Mucosa of rectum (tissue), 2 donors: ENCODE results near the gene DESI2.
A peak's percentile ranks its signal among the peaks of the same experiment; 100 is the strongest.

Experiments used
- H3K27ac ChIP-seq, 2 donors: one replicate each; pipeline ENCODE4 v1.7.0; 2013; ENCODE audit warnings: inconsistent platforms in 2 of 2, low read depth in 2 of 2, low read length in 2 of 2
- H3K27me3 ChIP-seq, 2 donors: one replicate each; pipeline ENCODE4 v1.7.0; 2013; ENCODE audit warnings: low read length in 2 of 2; ENCODE audit not compliant: control insufficient read depth in 2 of 2, insufficient read depth in 2 of 2
- H3K36me3 ChIP-seq, 2 donors: one replicate each; pipeline ENCODE4 v1.7.0; 2013; ENCODE audit warnings: low read length in 2 of 2; ENCODE audit not compliant: control insufficient read depth in 2 of 2, insufficient read depth in 2 of 2
- H3K4me1 ChIP-seq, 2 donors: one replicate each; pipeline ENCODE4 v1.7.0; 2013; ENCODE audit warnings: low read length in 2 of 2, mild to moderate bottlenecking in 1 of 2; ENCODE audit not compliant: control insufficient read depth in 2 of 2, insufficient read depth in 2 of 2
- H3K4me3 ChIP-seq, 2 donors: one replicate each; pipeline ENCODE4 v1.7.0; 2013; ENCODE audit warnings: low read length in 2 of 2
- H3K9ac ChIP-seq, 2 donors: one replicate each; pipeline ENCODE4 v1.7.0; 2013; ENCODE audit warnings: low read length in 2 of 2, low read depth in 1 of 2, mild to moderate bottlenecking in 1 of 2
- H3K9me3 ChIP-seq, 2 donors: one replicate each; pipeline ENCODE4 v1.7.0; 2013; ENCODE audit warnings: low read length in 2 of 2; ENCODE audit not compliant: control insufficient read depth in 2 of 2
- donor health status: healthy.
- donor health status: Normal muscosa, but diverticular disease.

DESI2 gene

DNA sequence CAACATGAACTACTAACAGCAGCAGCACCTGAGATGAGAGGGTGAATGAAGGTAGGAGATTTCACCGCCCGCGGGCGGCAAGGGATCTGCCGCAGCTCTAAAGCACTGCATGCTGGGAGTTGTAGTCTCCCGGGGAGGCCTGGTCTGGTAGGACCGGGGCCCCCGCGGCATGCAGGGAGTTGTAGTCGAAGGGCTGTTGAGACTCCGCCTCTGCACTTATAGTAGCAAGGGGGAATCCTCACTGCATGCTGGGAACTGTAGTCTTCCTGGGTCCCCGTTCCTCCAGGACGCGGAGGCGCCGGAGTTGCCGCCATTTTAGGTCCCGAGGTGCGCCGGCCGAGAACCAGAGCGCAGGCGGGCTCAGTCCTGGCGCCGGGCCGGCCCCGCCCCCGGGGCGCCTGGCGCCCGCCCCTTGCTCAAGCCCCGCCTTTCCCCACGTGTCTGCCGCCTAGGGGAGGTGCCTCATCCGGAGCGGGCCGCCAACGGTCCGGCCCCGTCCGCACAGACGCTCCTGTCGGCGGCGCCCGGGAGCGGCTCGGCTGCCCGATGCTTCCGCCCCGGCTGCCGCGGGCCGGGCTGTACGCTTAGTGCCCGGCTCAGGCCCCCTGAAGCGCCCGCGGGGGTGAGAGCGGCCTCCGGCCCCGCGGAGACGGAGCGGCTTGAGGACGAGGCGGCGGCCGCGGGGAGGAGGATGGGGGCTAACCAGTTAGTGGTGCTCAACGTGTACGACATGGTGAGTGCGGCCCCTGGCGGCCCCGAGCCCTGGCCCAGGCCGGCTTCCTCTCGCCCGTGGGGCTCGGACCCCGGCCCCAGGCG is at the start of gene DESI2:
Gene DESI2, plus strand, starts transcription at position 504 of the 816 bp plus-strand sequence. Its CDS starts 188 bp downstream, at position 692.
- H3K9ac ChIP-seq: peak within 1 kb of the TSS; percentile 88 to 92
- peaks cover 0 to 6% of the 10 kb centered on the region in 2 donors for H3K36me3 ChIP-seq
- H3K9me3 ChIP-seq: no peaks in the 10 kb centered on the region
- no peaks in the 10 kb centered on the region for H3K27me3 ChIP-seq
- peak within 1 kb of the TSS; percentile 86 to 94 for H3K4me3 ChIP-seq
- H3K27ac ChIP-seq: peak within 1 kb of the TSS; percentile 88 to 89
- H3K4me1 ChIP-seq: peaks cover 10 to 27% of the 10 kb centered on the region in 2 donors

DNA sequence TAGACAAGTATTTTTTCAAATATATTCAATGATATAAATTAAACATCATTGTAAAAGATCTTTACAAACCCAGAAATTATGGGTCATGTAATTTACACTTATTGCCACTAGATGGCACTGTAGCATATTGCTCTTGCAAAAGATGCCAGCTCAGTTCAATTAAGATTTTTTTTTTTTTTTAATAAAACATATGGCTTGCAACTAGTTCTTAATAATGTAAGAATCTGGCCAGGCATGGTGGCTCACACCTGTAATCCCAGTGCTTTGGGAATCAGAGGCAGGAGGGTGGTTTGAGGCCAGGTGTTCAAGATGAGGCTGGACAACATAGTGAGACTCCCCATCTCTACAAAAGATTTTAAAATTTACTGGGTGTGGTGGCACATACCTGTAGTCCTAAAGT is 49.4 kb upstream of the DESI2 start:
- Histone ChIP-seq H3K36me3 (no peaks in the 10 kb centered on the region), H3K4me1 (no peaks in the 10 kb centered on the region), H3K27me3 (no peaks in the 10 kb centered on the region), H3K9ac (no peak overlapping the region), H3K4me3 (no peak overlapping the region), H3K9me3 (no peaks in the 10 kb centered on the region), H3K27ac (no peak overlapping the region)

DNA sequence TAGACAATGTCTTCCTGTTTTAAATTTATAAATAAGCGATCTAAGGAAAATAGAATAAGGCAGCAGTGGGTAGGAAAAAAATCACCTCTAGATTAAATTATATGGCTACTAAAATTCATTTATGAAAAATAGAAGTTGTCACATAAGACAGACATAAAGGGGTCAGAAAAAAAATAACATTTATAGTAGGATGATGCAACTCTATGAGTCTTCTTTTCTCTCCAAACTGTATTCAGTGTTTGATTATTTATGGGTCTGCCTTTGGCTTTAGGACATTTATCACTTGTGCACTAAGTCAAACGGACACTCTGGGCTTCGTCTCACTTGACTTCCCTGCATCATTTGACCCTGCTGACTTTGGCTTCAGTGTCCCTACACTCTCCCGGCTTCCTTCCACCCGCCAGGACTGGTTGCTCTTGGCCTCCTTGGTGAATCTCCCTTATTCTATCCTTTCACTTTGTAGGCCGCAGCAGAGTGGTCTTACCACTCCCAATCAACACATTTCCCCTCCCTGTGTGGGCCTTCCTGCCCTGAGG is 47.0 kb upstream of the DESI2 start:
- no peaks in the 10 kb centered on the region for H3K36me3 ChIP-seq
- H3K27ac ChIP-seq: no peak overlapping the region
- no peak overlapping the region for H3K4me3 ChIP-seq
- H3K9me3 ChIP-seq: no peaks in the 10 kb centered on the region
- H3K27me3 ChIP-seq: no peaks in the 10 kb centered on the region
- no peak overlapping the region for H3K9ac ChIP-seq
- H3K4me1 ChIP-seq: no peaks in the 10 kb centered on the region

DNA sequence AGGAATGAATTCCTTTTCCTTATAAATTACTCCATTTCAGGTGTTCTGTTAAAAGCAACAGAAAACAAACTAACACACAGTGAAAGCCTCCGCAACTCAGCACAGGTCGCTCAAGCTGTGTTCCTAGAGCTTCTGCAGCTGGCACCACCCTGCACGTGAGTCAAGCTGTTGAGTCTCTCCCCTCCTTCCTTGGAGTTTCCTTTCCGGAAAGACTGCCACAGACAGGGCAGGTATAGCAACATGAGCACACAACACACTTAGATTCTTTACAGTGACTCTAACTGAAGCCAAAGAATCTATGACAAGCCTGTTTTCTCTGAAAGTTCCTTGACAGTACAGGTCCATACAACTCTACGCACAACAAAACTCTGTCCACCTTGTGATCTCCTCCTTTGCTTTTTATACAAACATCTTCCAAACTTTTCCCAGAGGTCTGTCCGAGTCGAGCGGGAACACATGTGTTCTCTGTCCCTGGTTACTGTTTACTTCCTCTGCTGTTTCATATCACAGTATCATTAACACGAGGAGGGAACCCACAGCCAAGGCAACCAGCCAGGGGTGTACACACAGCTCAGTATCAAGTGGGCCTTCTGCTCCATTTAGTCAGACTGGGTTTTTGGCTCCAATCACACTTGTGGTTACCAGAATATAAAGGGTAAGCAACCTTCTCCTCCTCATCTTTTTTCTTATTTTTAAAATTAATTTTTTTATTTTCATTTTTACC is 38.7 kb upstream of the DESI2 start:
- Histone ChIP-seq H3K36me3 (no peaks in the 10 kb centered on the region), H3K4me3 (no peak overlapping the region), H3K9ac (no peak overlapping the region), H3K27me3 (no peaks in the 10 kb centered on the region), H3K9me3 (no peaks in the 10 kb centered on the region), H3K27ac (no peak overlapping the region), H3K4me1 (no peaks in the 10 kb centered on the region)

DNA sequence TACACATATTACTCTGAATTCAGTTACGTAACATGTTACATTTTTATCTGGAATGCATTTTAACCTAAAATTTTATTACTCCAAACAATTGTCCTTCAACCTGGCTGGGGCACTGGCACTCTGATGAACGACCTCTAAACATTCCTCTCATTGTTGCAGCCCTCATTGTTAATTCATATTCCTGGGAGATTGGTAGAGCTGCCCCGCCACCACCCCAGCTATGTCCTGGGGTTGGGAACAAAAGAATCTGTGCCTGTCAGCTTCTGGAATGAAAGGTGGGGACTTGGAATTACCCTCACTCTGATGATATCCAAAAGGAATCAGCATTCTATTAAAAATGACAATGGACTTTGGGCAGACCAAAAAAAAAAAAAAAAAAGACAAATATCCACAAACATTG is 38.0 kb upstream of the DESI2 start:
- Histone ChIP-seq H3K36me3 (no peaks in the 10 kb centered on the region), H3K4me1 (no peaks in the 10 kb centered on the region), H3K9ac (no peak overlapping the region), H3K27ac (no peak overlapping the region), H3K9me3 (no peaks in the 10 kb centered on the region), H3K27me3 (no peaks in the 10 kb centered on the region), H3K4me3 (no peak overlapping the region)

DNA sequence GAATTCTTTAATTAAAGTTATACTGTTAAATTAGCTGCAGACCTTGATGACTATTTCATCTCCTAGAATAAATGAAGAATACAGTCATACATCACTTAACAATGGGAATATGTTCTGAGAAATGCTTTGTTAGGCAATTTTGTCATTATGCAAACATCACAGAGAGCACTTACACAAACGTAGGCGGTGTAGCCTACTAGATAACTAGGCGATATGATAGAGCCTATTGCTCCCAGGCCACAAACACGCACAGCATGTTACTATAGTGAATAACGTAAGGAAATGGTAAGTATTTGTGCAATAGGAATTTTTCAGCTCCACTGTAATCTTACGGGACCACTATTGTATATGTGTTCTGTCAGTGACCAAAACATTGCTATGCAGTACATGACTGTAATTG is 37.6 kb upstream of the DESI2 start:
- H3K27me3 ChIP-seq: no peaks in the 10 kb centered on the region
- H3K4me1 ChIP-seq: no peaks in the 10 kb centered on the region
- H3K9ac ChIP-seq: no peak overlapping the region
- no peak overlapping the region for H3K4me3 ChIP-seq
- no peak overlapping the region for H3K27ac ChIP-seq
- H3K36me3 ChIP-seq: no peaks in the 10 kb centered on the region
- H3K9me3 ChIP-seq: no peaks in the 10 kb centered on the region

DNA sequence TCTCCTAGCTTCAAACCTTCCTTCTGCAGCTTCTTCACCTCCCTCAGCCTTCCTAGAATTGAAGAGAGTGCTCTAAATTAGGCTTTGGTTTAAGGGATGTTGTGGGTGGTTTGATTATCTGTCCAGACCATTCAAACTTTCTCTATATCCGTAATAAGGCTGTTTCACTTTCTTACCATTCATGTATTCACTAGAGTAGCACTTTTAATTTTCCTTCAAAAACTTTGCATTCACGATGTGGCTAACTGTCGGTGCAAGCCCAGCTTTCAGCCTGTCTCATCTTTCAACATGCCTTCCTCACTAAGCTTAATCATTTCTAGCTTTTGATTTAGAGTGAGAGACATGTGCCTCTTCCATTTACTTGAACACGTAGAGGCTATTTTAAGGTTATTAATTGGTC is 26.2 kb upstream of the DESI2 start:
- Histone ChIP-seq H3K27ac (no peak overlapping the region), H3K36me3 (no peaks in the 10 kb centered on the region), H3K9me3 (no peaks in the 10 kb centered on the region), H3K27me3 (no peaks in the 10 kb centered on the region), H3K9ac (no peak overlapping the region), H3K4me3 (no peak overlapping the region), H3K4me1 (no peaks in the 10 kb centered on the region)

- Histone ChIP-seq H3K9ac (no peak overlapping the region), H3K4me3 (no peak overlapping the region), H3K4me1 (no peaks in the 10 kb centered on the region), H3K27me3 (no peaks in the 10 kb centered on the region), H3K27ac (no peak overlapping the region), H3K36me3 (no peaks in the 10 kb centered on the region), H3K9me3 (no peaks in the 10 kb centered on the region)
Observed at GRCh38 chr1:244628789-244629188, 24.1 kb upstream of the DESI2 start.

GRCh38 chr1:244633140-244633539 is 19.8 kb upstream of the DESI2 start:
- Histone ChIP-seq H3K4me1 (no peaks in the 10 kb centered on the region), H3K9me3 (no peaks in the 10 kb centered on the region), H3K4me3 (no peak overlapping the region), H3K27ac (no peak overlapping the region), H3K9ac (no peak overlapping the region), H3K27me3 (peaks cover 0 to 3% of the 10 kb centered on the region in 2 donors), H3K36me3 (no peaks in the 10 kb centered on the region)

- H3K36me3 ChIP-seq: no peaks in the 10 kb centered on the region
- no peaks in the 10 kb centered on the region for H3K4me1 ChIP-seq
- no peaks in the 10 kb centered on the region for H3K9me3 ChIP-seq
- no peak overlapping the region for H3K4me3 ChIP-seq
- H3K9ac ChIP-seq: no peak overlapping the region
- no peak overlapping the region for H3K27ac ChIP-seq
- peaks cover 0 to 3% of the 10 kb centered on the region in 2 donors for H3K27me3 ChIP-seq
Observed at GRCh38 chr1:244634546-244634945, 18.4 kb upstream of the DESI2 start.
